GM20000 (cell line): ENCODE results near the gene FLT3.

Experiments
- DNase-seq: peaks from one replicate; pipeline ENCODE4 v3.0.0; 2012; ENCODE audit warnings: low spot score
- CTCF ChIP-seq: IDR thresholded peaks from 2 replicates; pipeline ENCODE4 v1.5.1; 2012; ENCODE audit warnings: mild to moderate bottlenecking, control low read depth; ENCODE audit errors: extremely low read depth, missing control alignments

The FLT3 gene

GRCh38 chr13:28027607-28028364, 72.6 kb downstream of the FLT3 start:
- TF ChIP-seq CTCF: no peak
- no peak for DNase-seq

GRCh38 chr13:28027071-28027470, 73.3 kb downstream of the FLT3 start:
- TF ChIP-seq CTCF: no peak
- no peak for DNase-seq

- no peak for DNase-seq
- TF ChIP-seq CTCF: no peak
Measured at GRCh38 chr13:28026508-28026907, 73.9 kb downstream of the FLT3 start.

GRCh38 chr13:28022848-28023518, 77.4 kb downstream of the FLT3 start:
- no peak for DNase-seq
- TF ChIP-seq CTCF: no peak

GRCh38 chr13:28014301-28014700, 86.1 kb downstream of the FLT3 start:
- no peak for DNase-seq
- TF ChIP-seq CTCF: no peak

- DNase-seq: no peak
Measured at GRCh38 chr13:28013482-28013881, 86.9 kb downstream of the FLT3 start.

More at GRCh38 chr13:28013482-28013881, 86.9 kb downstream of the FLT3 start:
- no peak for TF ChIP-seq CTCF
